Stimulated activated naive CD8-positive, alpha-beta T cell treated with anti-CD3 and anti-CD28 coated beads, Interleukin-15, Interleukin-2, amounts not matched to agents 100 ng/mL and 50 ng/mL, for 24 hours (primary cell): ENCODE results near the gene CDC27.
"Not testable (repeated sequence)": the region's sequence is repeated elsewhere in the genome, so short reads cannot be mapped to it uniquely, and the experiment has no call there.

ENCODE experiments used
- H3K27ac Mint-ChIP-seq: one replicate; pipeline ENCODE4 v1.8.0; 2021; ENCODE audit warnings: mild to moderate bottlenecking, mixed read lengths
- H3K27me3 Mint-ChIP-seq: one replicate; pipeline ENCODE4 v1.8.0; 2021; ENCODE audit warnings: mixed read lengths
- H3K36me3 Mint-ChIP-seq: one replicate; pipeline ENCODE4 v1.8.0; 2021; ENCODE audit warnings: low read depth, mixed read lengths
- H3K4me1 Mint-ChIP-seq: one replicate; pipeline ENCODE4 v1.8.0; 2021; ENCODE audit warnings: low read depth, mixed read lengths
- H3K4me3 Mint-ChIP-seq: one replicate; pipeline ENCODE4 v1.8.0; 2021; ENCODE audit warnings: mild to moderate bottlenecking, mixed read lengths
- H3K9me3 Mint-ChIP-seq: one replicate; pipeline ENCODE4 v1.8.0; 2021; ENCODE audit warnings: mixed read lengths

Gene CDC27

DNA sequence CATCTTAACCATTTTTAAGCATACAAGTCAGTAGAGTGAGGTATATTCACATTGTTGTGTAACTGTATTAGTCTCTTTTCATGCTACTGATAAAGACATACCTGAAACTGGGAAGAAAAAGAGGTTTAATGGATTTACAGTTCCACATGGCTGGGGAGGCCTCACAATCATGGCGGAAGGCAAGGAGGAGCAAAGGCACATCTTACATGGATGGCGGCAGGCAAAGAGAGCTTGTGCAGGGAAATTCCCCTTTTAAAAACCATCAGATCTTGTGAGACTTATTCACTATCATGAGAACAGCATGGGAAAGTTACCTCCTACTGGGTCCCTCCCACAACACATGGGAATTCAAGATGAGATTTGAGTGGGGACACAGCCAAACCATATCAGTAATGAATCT, 35.0 kb upstream of the CDC27 start:
- H3K4me3 Mint-ChIP-seq, H3K36me3 Mint-ChIP-seq, H3K27me3 Mint-ChIP-seq, H3K27ac Mint-ChIP-seq: not testable (repeated sequence)
- Mint-ChIP-seq H3K9me3 (peaks cover 12% of the 10 kb centered on the region), H3K4me1 (peaks cover 26% of the 10 kb centered on the region)

DNA sequence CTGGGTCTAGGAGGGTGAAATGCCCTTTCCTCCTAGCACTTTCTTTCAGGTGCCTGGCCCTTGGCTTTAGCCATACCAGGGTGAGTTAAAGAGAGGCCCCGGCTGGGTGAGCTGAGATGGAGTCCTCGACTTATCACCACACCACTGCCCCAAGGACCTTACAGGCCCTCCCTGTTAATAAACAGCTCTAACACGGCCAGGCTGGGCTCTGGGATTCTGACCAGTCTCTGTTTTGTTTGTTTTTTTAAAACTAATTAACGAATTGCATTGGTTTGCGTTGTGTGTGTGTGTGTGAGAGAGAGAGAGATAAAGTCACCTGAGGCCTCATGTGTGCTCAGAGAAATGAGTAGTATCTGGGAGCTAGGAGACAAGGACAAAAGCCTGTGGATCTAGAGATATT, 34.4 kb upstream of the CDC27 start:
- Mint-ChIP-seq H3K36me3 (peaks cover 7% of the 10 kb centered on the region), H3K27ac (no peak overlapping the region), H3K27me3 (no peaks in the 10 kb centered on the region), H3K4me1 (peaks cover 32% of the 10 kb centered on the region), H3K4me3 (no peak overlapping the region), H3K9me3 (peaks cover 12% of the 10 kb centered on the region)

DNA sequence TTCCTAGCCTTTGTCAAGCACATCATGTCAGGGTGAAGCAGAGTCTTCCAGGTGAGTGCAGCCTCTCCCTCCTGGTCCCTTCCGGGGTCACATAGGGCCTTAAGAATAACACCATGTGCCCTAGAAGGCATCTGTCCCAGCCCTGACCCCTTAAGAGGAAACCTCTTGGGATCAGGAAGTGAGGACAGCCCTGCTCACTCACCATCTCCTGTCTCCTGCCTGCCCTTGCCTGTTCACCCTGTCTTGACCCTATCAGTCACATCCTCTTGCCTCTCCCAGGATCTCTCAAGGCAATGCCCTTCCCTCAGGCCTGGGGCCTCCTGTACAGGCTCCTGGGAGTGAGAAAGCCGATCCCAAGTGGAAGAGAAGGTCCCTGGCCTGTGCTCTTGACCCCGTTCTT, 33.9 kb upstream of the CDC27 start:
- H3K4me1 Mint-ChIP-seq = peaks cover 36% of the 10 kb centered on the region
- no peaks in the 10 kb centered on the region for H3K27me3 Mint-ChIP-seq
- no peak overlapping the region for H3K4me3 Mint-ChIP-seq
- peaks cover 7% of the 10 kb centered on the region for H3K36me3 Mint-ChIP-seq
- H3K27ac Mint-ChIP-seq = no peak overlapping the region
- peaks cover 12% of the 10 kb centered on the region for H3K9me3 Mint-ChIP-seq

DNA sequence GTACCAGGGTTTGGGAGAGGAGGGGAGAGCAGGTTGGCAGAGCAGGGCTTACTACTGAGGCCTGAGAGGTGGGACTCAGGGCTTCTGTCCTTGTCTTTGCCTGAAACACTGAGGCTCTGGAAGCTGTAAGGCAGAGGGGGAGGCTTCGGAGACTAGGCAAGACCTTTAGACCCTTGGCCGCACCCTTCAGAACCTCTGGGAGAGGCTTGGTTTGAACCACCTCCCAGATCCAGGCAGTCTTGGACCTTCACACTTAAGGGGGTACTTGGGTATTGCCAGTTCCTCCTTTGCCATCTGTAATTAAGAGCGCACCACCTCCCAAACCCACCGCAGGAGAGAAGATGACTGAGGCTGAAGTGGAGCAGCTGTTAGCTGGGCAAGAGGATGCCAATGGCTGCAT, 33.0 kb upstream of the CDC27 start:
- peaks cover 42% of the 10 kb centered on the region for H3K4me1 Mint-ChIP-seq
- H3K27me3 Mint-ChIP-seq = no peaks in the 10 kb centered on the region

DNA sequence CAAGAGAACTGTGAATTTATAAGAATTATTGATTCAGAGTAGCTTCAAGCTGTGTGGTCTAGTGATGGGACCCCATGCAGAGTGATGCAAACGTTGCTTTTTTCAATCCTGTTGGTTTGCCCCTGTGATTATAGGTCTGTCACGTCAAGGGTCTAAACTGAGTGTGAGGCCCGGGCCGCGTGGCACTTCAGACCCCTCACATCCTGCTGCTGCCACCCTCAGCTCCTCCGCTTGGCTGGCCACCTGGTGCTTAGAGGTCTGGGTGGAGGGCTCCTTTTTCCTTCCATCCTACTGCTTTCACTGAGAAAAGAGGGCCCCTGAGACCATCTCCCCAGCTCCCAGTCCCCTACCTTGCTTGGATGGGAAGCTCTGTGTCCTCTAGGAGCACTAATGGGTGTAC, 32.1 kb upstream of the CDC27 start:
- Mint-ChIP-seq H3K36me3 (peaks cover 7% of the 10 kb centered on the region), H3K4me3 (no peak overlapping the region), H3K27ac (no peak overlapping the region), H3K4me1 (peaks cover 46% of the 10 kb centered on the region), H3K27me3 (no peaks in the 10 kb centered on the region), H3K9me3 (peaks cover 12% of the 10 kb centered on the region)

More for the DNA sequence above, 33.0 kb upstream of the CDC27 start:
- Mint-ChIP-seq H3K27ac (no peak overlapping the region), H3K36me3 (peaks cover 7% of the 10 kb centered on the region), H3K4me3 (no peak overlapping the region), H3K9me3 (peaks cover 12% of the 10 kb centered on the region)

DNA sequence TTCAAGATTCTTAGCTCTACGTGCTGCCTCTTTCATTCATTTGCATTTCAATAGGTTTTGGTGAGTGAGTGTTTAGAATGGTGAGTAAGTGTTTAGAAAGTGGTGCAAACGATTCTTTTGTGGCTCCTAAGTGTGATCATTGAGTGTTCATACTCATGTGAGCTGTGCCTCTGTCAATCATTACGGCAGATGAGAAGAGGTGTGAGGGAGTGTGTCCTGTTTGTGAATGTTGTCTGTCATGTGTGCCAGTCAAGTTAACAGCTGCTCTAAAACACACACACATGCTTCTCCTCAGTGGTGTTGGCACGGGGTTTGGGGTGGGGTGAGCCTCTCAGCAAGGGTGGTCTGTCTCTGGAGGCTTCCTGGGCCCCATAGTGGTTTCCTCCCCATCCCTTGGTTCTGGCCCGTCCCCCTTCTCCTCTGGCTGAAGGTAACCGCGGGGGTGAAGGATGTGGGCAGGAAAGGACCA, 31.5 kb upstream of the CDC27 start:
- peaks cover 46% of the 10 kb centered on the region for H3K4me1 Mint-ChIP-seq
- H3K27me3 Mint-ChIP-seq = no peaks in the 10 kb centered on the region
- H3K36me3 Mint-ChIP-seq = peaks cover 7% of the 10 kb centered on the region
- H3K4me3 Mint-ChIP-seq = no peak overlapping the region
- H3K9me3 Mint-ChIP-seq = peaks cover 12% of the 10 kb centered on the region
- H3K27ac Mint-ChIP-seq = no peak overlapping the region

DNA sequence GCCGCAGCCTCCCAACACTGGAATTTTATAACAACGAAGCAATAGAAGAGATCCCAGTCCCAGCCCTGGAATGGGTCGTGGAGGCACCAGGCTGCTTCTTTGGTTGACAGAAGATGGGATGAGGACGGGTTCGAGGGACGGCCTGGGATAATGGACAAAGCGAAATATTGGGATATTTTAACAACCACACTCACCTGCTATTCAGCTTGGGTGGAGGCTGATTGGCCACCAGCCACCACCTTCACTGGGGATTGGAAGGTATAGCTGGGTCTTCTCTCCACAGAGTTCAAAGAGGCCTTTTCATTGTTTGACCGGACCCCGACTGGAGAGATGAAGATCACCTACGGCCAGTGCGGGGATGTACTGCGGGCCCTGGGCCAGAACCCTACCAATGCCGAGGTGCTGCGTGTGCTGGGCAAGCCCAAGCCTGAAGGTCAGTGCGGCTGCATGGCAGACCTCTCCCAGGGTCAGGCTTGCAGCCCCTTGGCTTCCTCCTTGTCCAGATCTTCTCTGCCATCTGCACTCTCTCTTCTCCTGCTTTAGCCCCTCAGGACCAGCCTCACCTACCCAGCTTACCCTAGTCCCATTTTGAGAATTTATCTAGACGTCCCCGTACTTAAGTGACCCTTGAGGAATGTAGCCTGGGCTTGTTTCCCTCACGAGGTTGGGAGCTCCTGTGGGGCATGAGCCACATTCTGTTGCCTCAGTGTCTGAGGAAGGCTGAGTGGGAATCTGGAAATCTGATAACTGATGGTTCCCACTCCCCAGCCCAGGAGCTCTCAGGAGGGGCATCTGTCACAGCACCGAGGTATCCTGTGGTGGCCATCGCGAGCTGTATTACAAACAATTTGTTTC, 30.8 kb upstream of the CDC27 start:
- Mint-ChIP-seq H3K4me1 (peaks cover 46% of the 10 kb centered on the region), H3K36me3 (peaks cover 7% of the 10 kb centered on the region), H3K9me3 (peaks cover 12% of the 10 kb centered on the region), H3K27ac (no peak overlapping the region), H3K4me3 (no peak overlapping the region), H3K27me3 (no peaks in the 10 kb centered on the region)

DNA sequence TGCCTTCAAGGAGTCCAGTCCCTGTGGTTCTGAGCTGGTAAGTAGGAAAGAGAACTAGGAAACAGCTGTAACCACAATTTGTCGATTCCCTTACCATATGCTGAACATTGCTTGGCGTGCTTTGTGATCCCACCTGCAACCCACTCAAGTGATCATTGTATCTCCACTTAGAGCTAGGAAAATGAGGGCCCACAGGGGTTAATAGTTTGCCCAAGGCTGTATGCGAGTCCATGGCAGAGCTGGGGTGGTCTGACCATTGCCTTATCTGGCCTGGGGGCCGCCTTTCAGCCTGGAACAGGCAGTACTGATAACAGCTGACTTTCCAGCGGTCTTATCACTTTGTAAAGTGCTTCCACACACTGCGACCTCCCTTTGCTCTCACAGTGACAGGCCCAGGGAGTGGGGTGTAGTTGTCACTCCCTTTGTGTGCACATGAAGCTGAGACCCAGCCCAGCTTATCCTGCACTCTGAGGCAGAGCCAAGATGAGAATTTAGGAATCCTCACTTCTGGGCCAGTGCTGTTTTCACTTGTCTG, 29.9 kb upstream of the CDC27 start:
- Mint-ChIP-seq H3K9me3 (peaks cover 6% of the 10 kb centered on the region), H3K27ac (no peak overlapping the region), H3K4me3 (no peak overlapping the region), H3K4me1 (peaks cover 46% of the 10 kb centered on the region), H3K27me3 (no peaks in the 10 kb centered on the region), H3K36me3 (peaks cover 1% of the 10 kb centered on the region)

DNA sequence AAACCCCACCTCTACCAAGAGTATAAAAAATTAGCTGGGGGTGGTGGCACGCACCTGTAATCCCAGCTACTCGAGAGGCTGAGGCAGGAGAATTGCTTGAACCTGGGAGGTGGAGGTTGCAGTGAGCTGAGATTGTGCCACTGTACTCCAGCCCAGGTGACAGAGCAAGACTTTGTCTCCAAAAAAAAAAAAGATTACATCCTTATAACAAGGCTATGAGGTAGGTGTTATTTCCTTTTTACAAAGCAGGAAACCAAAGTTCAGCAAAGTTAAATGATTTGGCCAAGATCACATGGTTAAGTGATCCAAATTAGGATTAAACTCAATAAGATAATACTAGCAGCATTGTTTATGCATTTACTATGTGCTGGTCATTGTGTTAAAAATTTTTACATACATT, 28.2 kb upstream of the CDC27 start:
- H3K36me3 Mint-ChIP-seq, H3K27ac Mint-ChIP-seq, H3K4me3 Mint-ChIP-seq, H3K27me3 Mint-ChIP-seq, H3K9me3 Mint-ChIP-seq: not testable (repeated sequence)
- H3K4me1 Mint-ChIP-seq = peaks cover 46% of the 10 kb centered on the region

DNA sequence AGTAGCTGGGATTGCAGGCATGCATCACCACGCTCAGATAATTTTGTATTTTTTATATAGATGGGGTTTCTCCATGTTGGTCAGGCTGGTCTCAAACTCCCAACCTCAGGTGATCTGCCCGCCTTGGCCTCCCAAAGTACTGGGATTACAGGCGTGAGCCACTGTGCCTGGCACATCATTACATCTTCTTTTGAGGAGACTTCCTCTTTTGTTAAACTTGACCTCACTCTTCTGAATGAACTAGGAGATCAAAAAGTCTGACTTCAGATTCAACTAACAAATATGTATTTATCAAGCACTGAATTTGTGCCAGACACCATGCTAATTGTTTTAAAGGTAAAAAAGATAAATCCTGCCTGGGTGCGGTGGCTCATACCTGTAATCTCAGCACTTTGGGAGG, 27.7 kb upstream of the CDC27 start:
- H3K4me1 Mint-ChIP-seq = peaks cover 46% of the 10 kb centered on the region
- H3K27me3 Mint-ChIP-seq, H3K4me3 Mint-ChIP-seq, H3K36me3 Mint-ChIP-seq, H3K27ac Mint-ChIP-seq, H3K9me3 Mint-ChIP-seq: not testable (repeated sequence)

DNA sequence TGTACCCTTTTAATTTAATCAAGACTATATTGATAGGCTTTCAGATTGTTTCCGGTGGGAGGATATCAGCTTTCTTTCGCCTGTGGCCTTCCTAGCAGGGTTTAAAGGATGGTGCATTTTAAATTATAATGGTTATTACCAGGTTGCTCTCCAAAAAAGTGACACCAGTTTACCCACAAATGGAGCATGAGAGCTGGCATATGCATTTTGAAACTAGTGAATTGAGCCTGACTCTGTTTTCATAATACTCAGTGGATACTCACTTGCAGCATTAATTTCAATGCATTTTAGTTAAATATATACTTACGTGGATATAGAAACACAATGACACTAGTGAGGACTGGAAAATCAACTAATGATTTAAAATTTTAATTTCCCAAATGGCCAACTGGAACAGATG, 25.8 kb upstream of the CDC27 start:
- Mint-ChIP-seq H3K9me3 (no peaks in the 10 kb centered on the region), H3K4me1 (peaks cover 28% of the 10 kb centered on the region), H3K27me3 (no peaks in the 10 kb centered on the region), H3K27ac (no peak overlapping the region), H3K36me3 (no peaks in the 10 kb centered on the region), H3K4me3 (no peak overlapping the region)

DNA sequence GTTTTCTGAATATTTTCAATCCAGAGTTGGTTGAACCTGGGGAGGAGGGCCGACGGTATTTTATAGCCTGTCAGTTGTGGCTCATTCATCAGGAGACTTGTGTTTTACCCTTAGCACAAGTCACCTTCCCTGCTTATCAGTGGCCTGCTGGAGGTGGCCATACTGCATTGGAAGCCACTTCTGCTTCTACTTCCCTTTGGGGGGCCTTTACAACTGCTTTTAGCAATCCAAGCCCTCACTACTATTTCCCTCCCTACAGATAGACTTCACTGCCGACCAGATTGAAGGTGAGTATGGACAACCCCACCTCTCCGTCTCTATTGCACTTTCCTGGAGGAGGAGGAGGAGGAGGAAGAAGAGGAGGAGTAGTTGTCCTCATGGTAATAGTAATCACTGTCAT, 24.4 kb upstream of the CDC27 start:
- no peaks in the 10 kb centered on the region for H3K36me3 Mint-ChIP-seq

DNA sequence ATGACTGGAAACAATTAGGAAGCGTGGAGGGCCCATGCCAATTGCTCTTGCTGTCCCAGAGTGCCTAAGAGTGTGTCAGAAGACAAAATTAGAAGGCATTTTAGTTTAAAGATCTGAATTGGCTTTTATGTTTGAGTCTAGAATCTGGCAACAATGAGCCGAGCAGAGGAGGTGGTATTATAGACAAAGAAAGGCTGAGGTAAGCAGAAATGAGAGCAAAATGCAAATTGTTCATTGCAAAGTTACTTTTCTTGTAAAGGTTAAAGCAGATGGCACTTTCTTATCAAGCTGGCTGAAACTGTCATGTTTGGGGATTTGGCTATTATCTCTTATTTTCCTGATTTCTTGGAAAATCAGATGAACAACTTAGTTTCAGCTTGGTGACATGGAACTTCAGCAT, 23.4 kb upstream of the CDC27 start:
- Mint-ChIP-seq H3K36me3 (no peaks in the 10 kb centered on the region), H3K9me3 (no peaks in the 10 kb centered on the region), H3K27ac (no peak overlapping the region), H3K4me1 (peaks cover 15% of the 10 kb centered on the region), H3K27me3 (no peaks in the 10 kb centered on the region), H3K4me3 (no peak overlapping the region)

More for the DNA sequence above, 24.4 kb upstream of the CDC27 start:
- no peak overlapping the region for H3K4me3 Mint-ChIP-seq
- no peaks in the 10 kb centered on the region for H3K9me3 Mint-ChIP-seq
- no peak overlapping the region for H3K27ac Mint-ChIP-seq
- peaks cover 14% of the 10 kb centered on the region for H3K4me1 Mint-ChIP-seq
- H3K27me3 Mint-ChIP-seq = no peaks in the 10 kb centered on the region

DNA sequence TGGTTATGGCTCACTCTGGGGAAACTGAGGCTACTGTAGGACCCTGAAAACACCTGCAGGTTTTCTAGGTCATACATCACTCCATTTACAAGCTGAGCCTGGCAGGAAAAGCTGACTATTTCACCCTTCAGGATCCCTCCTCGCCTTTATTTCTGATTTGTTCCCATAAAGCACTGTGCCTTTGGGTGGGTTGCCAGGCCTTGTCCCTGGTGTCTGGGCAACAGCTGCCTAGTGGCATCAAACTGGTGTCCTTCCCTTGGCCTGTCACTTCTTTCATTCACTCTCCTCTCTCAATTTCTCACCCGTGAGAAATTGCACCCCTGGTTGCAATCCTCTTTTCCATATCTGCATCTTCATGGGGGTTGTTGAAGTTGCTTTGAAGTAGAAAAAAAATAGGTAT, 21.7 kb upstream of the CDC27 start:
- Mint-ChIP-seq H3K27ac (no peak overlapping the region), H3K4me1 (peaks cover 23% of the 10 kb centered on the region), H3K9me3 (no peaks in the 10 kb centered on the region), H3K27me3 (no peaks in the 10 kb centered on the region), H3K36me3 (no peaks in the 10 kb centered on the region), H3K4me3 (no peak overlapping the region)

DNA sequence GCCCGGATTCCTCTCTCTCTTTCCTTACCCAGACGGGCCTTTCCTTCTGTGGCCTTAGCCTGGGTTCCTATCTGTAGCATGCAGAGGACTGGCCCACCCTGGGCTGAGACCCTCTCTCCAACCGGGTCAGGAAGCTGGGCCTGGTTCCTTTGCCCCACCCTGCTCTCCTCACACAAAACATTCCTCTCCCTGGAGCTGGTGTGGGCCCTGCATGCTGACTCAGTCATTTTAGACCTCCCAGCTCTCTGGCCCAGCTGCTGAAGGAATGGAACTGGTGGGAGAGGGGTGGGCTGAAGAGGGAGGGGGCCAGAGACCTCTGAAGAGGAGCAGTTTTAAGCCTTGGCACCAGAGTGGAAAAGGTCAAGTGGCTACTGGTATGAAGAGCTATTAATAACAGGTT, 21.0 kb upstream of the CDC27 start:
- Mint-ChIP-seq H3K27ac (no peak overlapping the region), H3K4me1 (peaks cover 30% of the 10 kb centered on the region), H3K4me3 (no peak overlapping the region), H3K36me3 (no peaks in the 10 kb centered on the region), H3K27me3 (no peaks in the 10 kb centered on the region), H3K9me3 (no peaks in the 10 kb centered on the region)

DNA sequence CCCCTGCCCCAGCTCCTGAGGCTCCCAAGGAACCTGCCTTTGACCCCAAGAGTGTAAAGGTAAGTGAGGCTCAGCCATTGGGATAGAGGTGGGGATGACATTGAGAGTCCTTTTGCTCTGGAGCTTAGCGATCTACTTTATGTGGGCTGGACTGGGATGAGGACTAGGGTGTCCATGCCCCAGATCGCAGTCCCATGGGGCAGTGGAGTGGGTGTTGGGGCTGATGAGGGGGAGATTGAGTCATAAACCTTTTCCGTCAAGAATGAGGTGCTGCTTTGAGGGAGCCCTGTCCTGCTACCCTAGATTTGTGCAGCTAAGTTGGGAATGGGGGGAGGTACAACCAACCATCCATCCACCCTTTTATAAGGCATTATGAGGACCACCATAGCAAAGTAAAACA, 20.4 kb upstream of the CDC27 start:
- Mint-ChIP-seq H3K27ac (no peak overlapping the region), H3K27me3 (no peaks in the 10 kb centered on the region), H3K36me3 (no peaks in the 10 kb centered on the region), H3K4me3 (no peak overlapping the region), H3K4me1 (peaks cover 36% of the 10 kb centered on the region), H3K9me3 (no peaks in the 10 kb centered on the region)
